Measurements from ENCODE around the gene PCSK5. TPM values are rescaled to one million over a fixed set of nuclear protein-coding genes. Genes with fewer than 3 reads are reported as not detected.

The PCSK5 gene
- total and polyA plus RNA-seq, 4 donors = 0.58 to 3.6 (median 0.82) TPM

DNA sequence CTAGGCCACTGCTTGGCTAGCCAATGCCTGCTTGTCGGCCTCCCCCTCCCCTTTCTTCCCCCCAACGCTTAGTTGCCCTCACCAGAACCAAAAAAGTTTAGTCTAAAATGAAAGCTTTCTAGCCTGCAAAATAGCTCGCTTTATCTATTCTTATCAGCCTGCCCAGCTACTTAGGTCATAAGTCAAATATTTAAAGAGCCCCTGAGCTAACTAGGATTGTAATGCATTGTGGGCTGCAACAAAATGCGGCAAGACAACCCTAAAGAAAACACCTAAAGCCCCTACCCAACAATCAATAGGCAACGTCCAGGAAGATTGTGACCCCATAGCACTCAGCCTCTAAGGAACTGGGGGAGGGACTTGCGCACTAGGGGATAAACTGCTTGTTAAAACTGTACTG, 38.6 kb upstream of the PCSK5 start:
- H3K9ac ChIP-seq (ENCODE audit: low read depth in 1 of 2, low read length in 2 of 2) = no peak overlapping the region
- DNase-seq (ENCODE audit: low spot score) = no peak
- H3K9me3 ChIP-seq (ENCODE audit: control insufficient read depth in 4 of 4, low read length in 3 of 4) = no peaks in the 10 kb centered on the region
- H3K4me1 ChIP-seq (ENCODE audit: control insufficient read depth in 4 of 4, insufficient read depth in 4 of 4, low read length in 3 of 4) = no peaks in the 10 kb centered on the region
- H3K27ac ChIP-seq (ENCODE audit: low read depth in 1 of 2, low read length in 2 of 2) = no peak overlapping the region
- WGBS = 56% methylated on average over 6 of the region's 6 CpGs
- no peaks in the 10 kb centered on the region for H3K36me3 ChIP-seq (ENCODE audit: control insufficient read depth in 4 of 4, insufficient read depth in 3 of 4, low read depth in 1 of 4, low read length in 3 of 4)
- TF ChIP-seq EGR1 (IDR thresholded peaks at IDR 0.05; ENCODE audit: low read depth in 2 of 2) = no peak
- no peak for TF ChIP-seq HNF4A (conservative IDR thresholded peaks at IDR 0.05)
- TF ChIP-seq JUND (IDR thresholded peaks at IDR 0.05) = no peak
- TF ChIP-seq, protein P1, sequence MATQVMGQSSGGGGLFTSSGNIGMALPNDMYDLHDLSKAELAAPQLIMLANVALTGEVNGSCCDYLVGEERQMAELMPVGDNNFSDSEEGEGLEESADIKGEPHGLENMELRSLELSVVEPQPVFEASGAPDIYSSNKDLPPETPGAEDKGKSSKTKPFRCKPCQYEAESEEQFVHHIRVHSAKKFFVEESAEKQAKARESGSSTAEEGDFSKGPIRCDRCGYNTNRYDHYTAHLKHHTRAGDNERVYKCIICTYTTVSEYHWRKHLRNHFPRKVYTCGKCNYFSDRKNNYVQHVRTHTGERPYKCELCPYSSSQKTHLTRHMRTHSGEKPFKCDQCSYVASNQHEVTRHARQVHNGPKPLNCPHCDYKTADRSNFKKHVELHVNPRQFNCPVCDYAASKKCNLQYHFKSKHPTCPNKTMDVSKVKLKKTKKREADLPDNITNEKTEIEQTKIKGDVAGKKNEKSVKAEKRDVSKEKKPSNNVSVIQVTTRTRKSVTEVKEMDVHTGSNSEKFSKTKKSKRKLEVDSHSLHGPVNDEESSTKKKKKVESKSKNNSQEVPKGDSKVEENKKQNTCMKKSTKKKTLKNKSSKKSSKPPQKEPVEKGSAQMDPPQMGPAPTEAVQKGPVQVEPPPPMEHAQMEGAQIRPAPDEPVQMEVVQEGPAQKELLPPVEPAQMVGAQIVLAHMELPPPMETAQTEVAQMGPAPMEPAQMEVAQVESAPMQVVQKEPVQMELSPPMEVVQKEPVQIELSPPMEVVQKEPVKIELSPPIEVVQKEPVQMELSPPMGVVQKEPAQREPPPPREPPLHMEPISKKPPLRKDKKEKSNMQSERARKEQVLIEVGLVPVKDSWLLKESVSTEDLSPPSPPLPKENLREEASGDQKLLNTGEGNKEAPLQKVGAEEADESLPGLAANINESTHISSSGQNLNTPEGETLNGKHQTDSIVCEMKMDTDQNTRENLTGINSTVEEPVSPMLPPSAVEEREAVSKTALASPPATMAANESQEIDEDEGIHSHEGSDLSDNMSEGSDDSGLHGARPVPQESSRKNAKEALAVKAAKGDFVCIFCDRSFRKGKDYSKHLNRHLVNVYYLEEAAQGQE (IDR thresholded peaks at IDR 0.05) = no peak
- no peak for TF ChIP-seq HNF4G (IDR thresholded peaks at IDR 0.05)
- no peak for TF ChIP-seq FOXA1 (IDR thresholded peaks at IDR 0.05)
- TF ChIP-seq TAF1 (conservative IDR thresholded peaks at IDR 0.05) = no peak
- no peak for TF ChIP-seq GABPA (IDR thresholded peaks at IDR 0.05 in 1 of 2, conservative IDR thresholded peaks at IDR 0.05 in 1 of 2)
- TF ChIP-seq, protein P2, sequence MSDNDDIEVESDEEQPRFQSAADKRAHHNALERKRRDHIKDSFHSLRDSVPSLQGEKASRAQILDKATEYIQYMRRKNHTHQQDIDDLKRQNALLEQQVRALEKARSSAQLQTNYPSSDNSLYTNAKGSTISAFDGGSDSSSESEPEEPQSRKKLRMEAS (IDR thresholded peaks at IDR 0.05) = no peak
- TF ChIP-seq, protein P3, sequence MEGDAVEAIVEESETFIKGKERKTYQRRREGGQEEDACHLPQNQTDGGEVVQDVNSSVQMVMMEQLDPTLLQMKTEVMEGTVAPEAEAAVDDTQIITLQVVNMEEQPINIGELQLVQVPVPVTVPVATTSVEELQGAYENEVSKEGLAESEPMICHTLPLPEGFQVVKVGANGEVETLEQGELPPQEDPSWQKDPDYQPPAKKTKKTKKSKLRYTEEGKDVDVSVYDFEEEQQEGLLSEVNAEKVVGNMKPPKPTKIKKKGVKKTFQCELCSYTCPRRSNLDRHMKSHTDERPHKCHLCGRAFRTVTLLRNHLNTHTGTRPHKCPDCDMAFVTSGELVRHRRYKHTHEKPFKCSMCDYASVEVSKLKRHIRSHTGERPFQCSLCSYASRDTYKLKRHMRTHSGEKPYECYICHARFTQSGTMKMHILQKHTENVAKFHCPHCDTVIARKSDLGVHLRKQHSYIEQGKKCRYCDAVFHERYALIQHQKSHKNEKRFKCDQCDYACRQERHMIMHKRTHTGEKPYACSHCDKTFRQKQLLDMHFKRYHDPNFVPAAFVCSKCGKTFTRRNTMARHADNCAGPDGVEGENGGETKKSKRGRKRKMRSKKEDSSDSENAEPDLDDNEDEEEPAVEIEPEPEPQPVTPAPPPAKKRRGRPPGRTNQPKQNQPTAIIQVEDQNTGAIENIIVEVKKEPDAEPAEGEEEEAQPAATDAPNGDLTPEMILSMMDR (IDR thresholded peaks at IDR 0.05; ENCODE audit: low read depth, low read length, missing input control) = no peak
- TF ChIP-seq, protein P4, sequence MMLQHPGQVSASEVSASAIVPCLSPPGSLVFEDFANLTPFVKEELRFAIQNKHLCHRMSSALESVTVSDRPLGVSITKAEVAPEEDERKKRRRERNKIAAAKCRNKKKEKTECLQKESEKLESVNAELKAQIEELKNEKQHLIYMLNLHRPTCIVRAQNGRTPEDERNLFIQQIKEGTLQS (IDR thresholded peaks at IDR 0.05) = no peak
- TF ChIP-seq, protein P5, sequence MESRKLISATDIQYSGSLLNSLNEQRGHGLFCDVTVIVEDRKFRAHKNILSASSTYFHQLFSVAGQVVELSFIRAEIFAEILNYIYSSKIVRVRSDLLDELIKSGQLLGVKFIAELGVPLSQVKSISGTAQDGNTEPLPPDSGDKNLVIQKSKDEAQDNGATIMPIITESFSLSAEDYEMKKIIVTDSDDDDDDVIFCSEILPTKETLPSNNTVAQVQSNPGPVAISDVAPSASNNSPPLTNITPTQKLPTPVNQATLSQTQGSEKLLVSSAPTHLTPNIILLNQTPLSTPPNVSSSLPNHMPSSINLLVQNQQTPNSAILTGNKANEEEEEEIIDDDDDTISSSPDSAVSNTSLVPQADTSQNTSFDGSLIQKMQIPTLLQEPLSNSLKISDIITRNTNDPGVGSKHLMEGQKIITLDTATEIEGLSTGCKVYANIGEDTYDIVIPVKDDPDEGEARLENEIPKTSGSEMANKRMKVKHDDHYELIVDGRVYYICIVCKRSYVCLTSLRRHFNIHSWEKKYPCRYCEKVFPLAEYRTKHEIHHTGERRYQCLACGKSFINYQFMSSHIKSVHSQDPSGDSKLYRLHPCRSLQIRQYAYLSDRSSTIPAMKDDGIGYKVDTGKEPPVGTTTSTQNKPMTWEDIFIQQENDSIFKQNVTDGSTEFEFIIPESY (IDR thresholded peaks at IDR 0.05) = no peak
- no peak for TF ChIP-seq RXRA (IDR thresholded peaks at IDR 0.05)
- no peak for TF ChIP-seq NR2F2 (IDR thresholded peaks at IDR 0.05)
- no peak for TF ChIP-seq FOXA2 (IDR thresholded peaks at IDR 0.05)
- no peak for TF ChIP-seq YY1 (IDR thresholded peaks at IDR 0.05)
- no peak for TF ChIP-seq RAD21 (IDR thresholded peaks at IDR 0.05)
- no peak for TF ChIP-seq SP1 (IDR thresholded peaks at IDR 0.05)
- no peak overlapping the region for H3K4me3 ChIP-seq (ENCODE audit: low read depth in 1 of 3, low read length in 3 of 3)
- no peaks in the 10 kb centered on the region for H3K27me3 ChIP-seq (ENCODE audit: control insufficient read depth in 4 of 4, insufficient read depth in 4 of 4, low read length in 3 of 4)
